Measurements from ENCODE around the gene RYR2. TPM values are rescaled to one million over a fixed set of nuclear protein-coding genes. Genes with fewer than 3 reads are reported as not detected.

Gene RYR2
- total and polyA plus RNA-seq, 4 donors = 0.43 to 11.6 (median 2.0) TPM

- H3K4me1 ChIP-seq (ENCODE audit: control insufficient read depth in 5 of 5, insufficient read depth in 5 of 5, low read length in 5 of 5) = peaks cover 0 to 12% (median 7%) of the 10 kb centered on the region in 5 donors
- H3K9ac ChIP-seq (ENCODE audit: insufficient read depth in 1 of 2, low read length in 2 of 2) = no peak overlapping the region
- no peak overlapping the region for H3K4me3 ChIP-seq
- ATAC-seq (ENCODE audit: insufficient read depth, low FRiP score) = no peak
- no peak overlapping the region for H3K27ac ChIP-seq (ENCODE audit: low read depth in 1 of 2, low read length in 1 of 2)
- peak in 2 of 3 donors; percentile 66 to 81 for DNase-seq
- H3K9me3 ChIP-seq (ENCODE audit: control insufficient read depth in 4 of 4, insufficient read depth in 3 of 4, low read length in 3 of 4) = peaks cover 0 to 6% (median 0%) of the 10 kb centered on the region in 4 donors
- 0 to 36% methylated on average over 2 of the region's 2 CpGs for WGBS, 2 donors
- H3K27me3 ChIP-seq (ENCODE audit: control insufficient read depth in 3 of 3, insufficient read depth in 3 of 3, low read length in 2 of 3) = no peaks in the 10 kb centered on the region
- TF ChIP-seq, protein P1, sequence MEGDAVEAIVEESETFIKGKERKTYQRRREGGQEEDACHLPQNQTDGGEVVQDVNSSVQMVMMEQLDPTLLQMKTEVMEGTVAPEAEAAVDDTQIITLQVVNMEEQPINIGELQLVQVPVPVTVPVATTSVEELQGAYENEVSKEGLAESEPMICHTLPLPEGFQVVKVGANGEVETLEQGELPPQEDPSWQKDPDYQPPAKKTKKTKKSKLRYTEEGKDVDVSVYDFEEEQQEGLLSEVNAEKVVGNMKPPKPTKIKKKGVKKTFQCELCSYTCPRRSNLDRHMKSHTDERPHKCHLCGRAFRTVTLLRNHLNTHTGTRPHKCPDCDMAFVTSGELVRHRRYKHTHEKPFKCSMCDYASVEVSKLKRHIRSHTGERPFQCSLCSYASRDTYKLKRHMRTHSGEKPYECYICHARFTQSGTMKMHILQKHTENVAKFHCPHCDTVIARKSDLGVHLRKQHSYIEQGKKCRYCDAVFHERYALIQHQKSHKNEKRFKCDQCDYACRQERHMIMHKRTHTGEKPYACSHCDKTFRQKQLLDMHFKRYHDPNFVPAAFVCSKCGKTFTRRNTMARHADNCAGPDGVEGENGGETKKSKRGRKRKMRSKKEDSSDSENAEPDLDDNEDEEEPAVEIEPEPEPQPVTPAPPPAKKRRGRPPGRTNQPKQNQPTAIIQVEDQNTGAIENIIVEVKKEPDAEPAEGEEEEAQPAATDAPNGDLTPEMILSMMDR (IDR thresholded peaks at IDR 0.05; ENCODE audit: control extremely low read depth, extremely low read depth) = no peak
- H3K36me3 ChIP-seq (ENCODE audit: control insufficient read depth in 4 of 4, insufficient read depth in 4 of 4, low read length in 4 of 4) = no peaks in the 10 kb centered on the region
Measured at GRCh38 chr1:237471956-237472355, 430.0 kb downstream of the RYR2 start.

GRCh38 chr1:237473854-237474253, 431.9 kb downstream of the RYR2 start:
- WGBS, 2 donors = 89% methylated on average over 5 of the region's 5 CpGs
- H3K27ac ChIP-seq (ENCODE audit: low read depth in 1 of 2, low read length in 1 of 2) = no peak overlapping the region
- no peak for ATAC-seq (ENCODE audit: insufficient read depth, low FRiP score)
- H3K4me3 ChIP-seq = no peak overlapping the region
- peaks cover 0 to 6% (median 0%) of the 10 kb centered on the region in 4 donors for H3K9me3 ChIP-seq (ENCODE audit: control insufficient read depth in 4 of 4, insufficient read depth in 3 of 4, low read length in 3 of 4)
- H3K9ac ChIP-seq (ENCODE audit: insufficient read depth in 1 of 2, low read length in 2 of 2) = no peak overlapping the region
- DNase-seq = no peak
- no peaks in the 10 kb centered on the region for H3K27me3 ChIP-seq (ENCODE audit: control insufficient read depth in 3 of 3, insufficient read depth in 3 of 3, low read length in 2 of 3)
- no peaks in the 10 kb centered on the region for H3K36me3 ChIP-seq (ENCODE audit: control insufficient read depth in 4 of 4, insufficient read depth in 4 of 4, low read length in 4 of 4)
- TF ChIP-seq, protein P1 (IDR thresholded peaks at IDR 0.05; ENCODE audit: control extremely low read depth, extremely low read depth) = no peak
- H3K4me1 ChIP-seq (ENCODE audit: control insufficient read depth in 5 of 5, insufficient read depth in 5 of 5, low read length in 5 of 5) = peaks cover 0 to 12% (median 7%) of the 10 kb centered on the region in 5 donors

GRCh38 chr1:237478082-237478481, 436.1 kb downstream of the RYR2 start:
- peaks cover 0 to 2% (median 0%) of the 10 kb centered on the region in 4 donors for H3K9me3 ChIP-seq (ENCODE audit: control insufficient read depth in 4 of 4, insufficient read depth in 3 of 4, low read length in 3 of 4)
- no peak overlapping the region for H3K4me3 ChIP-seq
- H3K36me3 ChIP-seq (ENCODE audit: control insufficient read depth in 4 of 4, insufficient read depth in 4 of 4, low read length in 4 of 4) = no peaks in the 10 kb centered on the region
- TF ChIP-seq, protein P1 (IDR thresholded peaks at IDR 0.05; ENCODE audit: control extremely low read depth, extremely low read depth) = no peak
- no peak overlapping the region for H3K27ac ChIP-seq (ENCODE audit: low read depth in 1 of 2, low read length in 1 of 2)
- peaks cover 0 to 6% (median 0%) of the 10 kb centered on the region in 5 donors for H3K4me1 ChIP-seq (ENCODE audit: control insufficient read depth in 5 of 5, insufficient read depth in 5 of 5, low read length in 5 of 5)
- no peaks in the 10 kb centered on the region for H3K27me3 ChIP-seq (ENCODE audit: control insufficient read depth in 3 of 3, insufficient read depth in 3 of 3, low read length in 2 of 3)
- WGBS, 2 donors = 69 to 70% methylated on average over 4 of the region's 4 CpGs
- ATAC-seq (ENCODE audit: insufficient read depth, low FRiP score) = no peak
- DNase-seq = no peak
- no peak overlapping the region for H3K9ac ChIP-seq (ENCODE audit: insufficient read depth in 1 of 2, low read length in 2 of 2)

DNA sequence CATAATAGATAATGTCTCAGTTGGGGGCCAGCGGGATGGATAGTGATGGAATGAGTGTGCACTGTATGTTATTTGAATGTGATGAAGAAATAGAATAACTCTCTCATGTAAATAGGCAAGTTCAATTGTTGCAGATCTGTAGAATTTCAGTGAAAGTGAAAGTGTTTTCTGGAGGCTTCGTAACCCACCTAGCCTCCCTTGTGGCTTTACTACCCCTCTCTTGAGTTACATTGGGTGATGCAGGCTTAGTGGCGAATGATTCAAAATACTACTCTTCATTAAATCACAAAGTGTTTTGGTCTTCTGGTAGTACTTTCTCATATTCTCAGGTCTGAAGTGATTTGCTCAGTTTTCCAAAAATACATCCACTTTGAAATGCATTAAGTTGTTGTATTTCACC, 436.9 kb downstream of the RYR2 start:
- WGBS, 2 donors = 85 to 92% methylated on average over 3 of the region's 3 CpGs
- Histone ChIP-seq H3K36me3 (ENCODE audit: control insufficient read depth in 4 of 4, insufficient read depth in 4 of 4, low read length in 4 of 4) (no peaks in the 10 kb centered on the region), H3K27me3 (ENCODE audit: control insufficient read depth in 3 of 3, insufficient read depth in 3 of 3, low read length in 2 of 3) (no peaks in the 10 kb centered on the region)

More for the DNA sequence above, 436.9 kb downstream of the RYR2 start:
- H3K4me3 ChIP-seq = no peak overlapping the region
- no peak overlapping the region for H3K27ac ChIP-seq (ENCODE audit: low read depth in 1 of 2, low read length in 1 of 2)
- no peak for DNase-seq
- TF ChIP-seq, protein P1 (IDR thresholded peaks at IDR 0.05; ENCODE audit: control extremely low read depth, extremely low read depth) = no peak
- H3K9me3 ChIP-seq (ENCODE audit: control insufficient read depth in 4 of 4, insufficient read depth in 3 of 4, low read length in 3 of 4) = no peaks in the 10 kb centered on the region
- no peak for ATAC-seq (ENCODE audit: insufficient read depth, low FRiP score)
- no peak overlapping the region for H3K9ac ChIP-seq (ENCODE audit: insufficient read depth in 1 of 2, low read length in 2 of 2)
- peaks cover 0 to 6% (median 0%) of the 10 kb centered on the region in 5 donors for H3K4me1 ChIP-seq (ENCODE audit: control insufficient read depth in 5 of 5, insufficient read depth in 5 of 5, low read length in 5 of 5)
